Astrocyte of the spinal cord (primary cell): Measurements from ENCODE around the gene ZPBP.

Experiments
- DNase-seq: peaks from one replicate; pipeline ENCODE4 v3.0.0; 2011; ENCODE audit warnings: low read depth, low spot score
- H3K4me3 ChIP-seq: 2 replicates; pipeline ENCODE4 v1.5.1; 2011; ENCODE audit warnings: low read depth, mild to moderate bottlenecking, low read length, moderate library complexity
- in situ Hi-C: cut with HindIII; loops from 2 replicates; pipeline ENCODE4 v1.10.0; 2017; ENCODE audit warnings: low sequenced_read_pairs
- TF ChIP-seq, protein P1 (sequence below): IDR thresholded peaks from 2 replicates; pipeline ENCODE4 v1.5.1; 2012; ENCODE audit warnings: low read depth, mild to moderate bottlenecking, low read length, inconsistent platforms

Gene ZPBP

DNA sequence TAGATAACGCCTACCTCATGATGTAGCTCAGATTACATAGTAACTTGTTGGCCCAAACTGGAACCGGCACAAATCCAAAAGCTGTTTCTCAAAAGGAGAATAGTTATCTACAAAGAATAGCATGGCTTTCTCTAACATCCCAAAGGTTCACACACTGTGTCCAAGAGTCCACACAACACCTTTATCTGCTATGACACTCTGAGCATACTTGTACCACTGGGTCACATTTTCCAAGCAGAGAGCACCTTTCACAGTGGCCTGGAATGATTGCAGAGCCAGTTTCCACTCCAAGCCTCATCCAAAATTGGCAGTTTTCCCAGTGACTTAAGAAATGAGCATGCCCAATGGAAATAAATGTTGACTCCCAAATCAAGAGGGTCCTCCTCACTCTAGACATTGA lies 164.3 kb downstream of the ZPBP start:
- TF ChIP-seq, protein P1, sequence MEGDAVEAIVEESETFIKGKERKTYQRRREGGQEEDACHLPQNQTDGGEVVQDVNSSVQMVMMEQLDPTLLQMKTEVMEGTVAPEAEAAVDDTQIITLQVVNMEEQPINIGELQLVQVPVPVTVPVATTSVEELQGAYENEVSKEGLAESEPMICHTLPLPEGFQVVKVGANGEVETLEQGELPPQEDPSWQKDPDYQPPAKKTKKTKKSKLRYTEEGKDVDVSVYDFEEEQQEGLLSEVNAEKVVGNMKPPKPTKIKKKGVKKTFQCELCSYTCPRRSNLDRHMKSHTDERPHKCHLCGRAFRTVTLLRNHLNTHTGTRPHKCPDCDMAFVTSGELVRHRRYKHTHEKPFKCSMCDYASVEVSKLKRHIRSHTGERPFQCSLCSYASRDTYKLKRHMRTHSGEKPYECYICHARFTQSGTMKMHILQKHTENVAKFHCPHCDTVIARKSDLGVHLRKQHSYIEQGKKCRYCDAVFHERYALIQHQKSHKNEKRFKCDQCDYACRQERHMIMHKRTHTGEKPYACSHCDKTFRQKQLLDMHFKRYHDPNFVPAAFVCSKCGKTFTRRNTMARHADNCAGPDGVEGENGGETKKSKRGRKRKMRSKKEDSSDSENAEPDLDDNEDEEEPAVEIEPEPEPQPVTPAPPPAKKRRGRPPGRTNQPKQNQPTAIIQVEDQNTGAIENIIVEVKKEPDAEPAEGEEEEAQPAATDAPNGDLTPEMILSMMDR, result no peak
- no peak for DNase-seq
- H3K4me3 ChIP-seq, result no peak overlapping the region
- in situ Hi-C loops, result no loop called here

DNA sequence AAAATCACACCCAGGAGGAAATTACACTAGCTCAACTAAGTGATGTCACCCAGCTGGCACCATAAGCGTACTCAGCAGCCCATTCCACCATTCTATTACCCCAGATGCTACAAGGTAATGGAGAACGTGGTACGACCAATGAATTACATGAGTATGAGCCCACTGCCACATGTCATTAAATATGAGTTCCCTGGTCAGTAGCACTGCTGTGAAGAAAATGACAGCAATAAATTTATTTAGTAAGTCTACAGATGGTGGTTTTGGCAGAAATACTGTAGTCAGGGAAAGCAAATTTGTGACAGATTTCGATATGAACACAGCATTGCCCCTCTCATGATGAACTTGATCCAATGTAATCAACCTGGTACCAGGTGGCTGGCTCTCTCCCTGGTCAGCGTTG lies 165.4 kb downstream of the ZPBP start:
- DNase-seq, result no peak
- no peak overlapping the region for H3K4me3 ChIP-seq
- TF ChIP-seq, protein P1, result no peak
- in situ Hi-C loops, result no loop called here

DNA sequence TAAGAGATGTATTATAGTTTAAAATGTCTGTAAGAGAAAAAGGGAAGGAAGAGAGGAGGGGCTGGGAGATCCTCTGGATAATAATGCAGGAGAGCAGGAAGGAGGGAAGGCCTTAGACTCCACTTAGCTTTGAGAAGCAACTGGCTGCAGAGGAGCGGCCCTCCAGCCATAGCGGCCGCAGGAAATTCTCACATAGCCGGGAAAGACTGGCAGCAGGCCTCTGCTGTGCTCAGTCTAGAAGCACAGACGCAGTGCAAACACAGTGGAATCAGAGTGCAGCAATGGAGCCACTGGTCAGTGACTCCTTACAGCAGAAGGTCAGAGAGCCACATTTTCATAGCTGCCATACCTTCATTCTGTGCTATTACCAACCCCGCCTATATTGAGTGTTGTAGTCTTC lies 166.3 kb downstream of the ZPBP start:
- in situ Hi-C loops, result no loop called here
- no peak overlapping the region for H3K4me3 ChIP-seq
- no peak for DNase-seq
- TF ChIP-seq, protein P1, result no peak

DNA sequence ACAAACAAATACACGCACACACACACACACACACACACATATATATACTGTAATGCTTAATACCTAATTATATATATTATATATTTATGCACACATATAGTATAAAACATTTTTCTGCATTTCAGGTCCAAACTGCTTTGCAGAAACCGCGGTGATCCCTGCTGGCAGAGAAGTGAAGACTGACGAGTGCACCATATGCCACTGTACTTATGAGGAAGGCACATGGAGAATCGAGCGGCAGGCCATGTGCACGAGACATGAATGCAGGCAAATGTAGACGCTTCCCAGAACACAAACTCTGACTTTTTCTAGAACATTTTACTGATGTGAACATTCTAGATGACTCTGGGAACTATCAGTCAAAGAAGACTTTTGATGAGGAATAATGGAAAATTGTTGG lies 181.1 kb downstream of the ZPBP start:
- in situ Hi-C loops, result no loop called here
- DNase-seq, result no peak
- no peak overlapping the region for H3K4me3 ChIP-seq
- TF ChIP-seq, protein P1, result no peak

DNA sequence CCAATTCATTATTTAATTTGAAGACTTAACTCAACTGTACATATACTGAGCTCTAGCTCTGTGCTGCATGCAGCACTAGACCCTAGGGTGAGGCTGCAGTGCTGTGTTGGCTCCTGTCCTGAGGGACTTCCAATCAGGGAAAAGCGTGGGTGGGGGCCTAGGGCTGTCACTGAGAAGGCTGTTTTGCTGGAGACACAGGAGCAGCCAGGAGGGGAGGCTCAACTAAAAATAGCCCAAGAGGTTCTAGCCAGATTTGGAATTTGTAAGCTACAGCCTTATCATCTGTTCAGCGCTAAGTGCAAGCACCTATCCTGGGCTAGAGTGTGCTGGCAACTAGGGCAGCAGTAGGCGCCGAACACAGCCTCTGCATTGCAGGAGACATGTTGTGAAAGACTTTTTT lies 198.5 kb downstream of the ZPBP start:
- no peak for DNase-seq
- no peak overlapping the region for H3K4me3 ChIP-seq
- TF ChIP-seq, protein P1, result no peak
- in situ Hi-C loops, result no loop called here

DNA sequence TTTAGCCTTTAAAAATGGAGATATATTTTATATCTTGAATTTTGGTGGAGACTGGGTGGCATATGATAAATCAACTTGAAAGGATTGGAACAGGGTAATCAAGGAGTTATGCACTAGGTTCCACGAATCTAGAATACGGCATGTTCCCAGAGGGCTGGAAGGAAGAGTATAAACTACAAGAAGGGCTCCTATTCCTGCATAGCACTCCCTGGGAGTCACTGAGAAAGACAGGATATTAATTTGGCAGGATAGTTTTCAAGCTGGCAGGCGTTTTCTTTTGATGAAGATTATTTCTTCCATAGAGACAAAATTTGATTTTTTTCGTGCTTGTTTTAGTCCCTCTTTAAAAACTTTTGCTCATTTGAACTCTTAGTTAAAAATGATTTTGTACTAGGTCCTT lies 199.9 kb downstream of the ZPBP start:
- TF ChIP-seq, protein P1, result no peak
- H3K4me3 ChIP-seq, result no peak overlapping the region
- in situ Hi-C loops, result no loop called here
- DNase-seq, result no peak

DNA sequence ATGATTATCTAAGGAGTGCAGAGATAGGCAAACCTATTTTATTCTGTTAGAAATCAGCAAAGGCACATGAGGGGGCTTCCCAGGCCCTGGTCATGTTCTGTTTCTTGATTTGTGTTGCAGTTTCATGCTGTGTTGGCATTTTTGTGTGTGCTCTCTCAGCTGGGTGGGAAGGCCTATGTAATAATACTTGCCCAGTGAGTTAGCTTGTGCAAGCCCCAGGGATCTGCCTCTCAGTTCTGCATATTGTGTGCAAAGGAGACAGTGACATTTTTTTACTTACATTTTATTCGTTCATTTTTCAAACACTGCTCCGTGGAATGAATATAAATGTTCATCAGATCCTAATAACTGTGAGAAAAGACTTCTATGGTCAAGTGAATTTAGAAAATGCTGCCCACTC lies 200.6 kb downstream of the ZPBP start:
- no peak for DNase-seq
- H3K4me3 ChIP-seq, result no peak overlapping the region
- TF ChIP-seq, protein P1, result no peak
- in situ Hi-C loops, result no loop called here
